Neutrophil (primary cell): ENCODE results near the gene NAA15.

ENCODE experiments used
- H3K27ac ChIP-seq: fragments of 200-600 bp; sonication (generic); 2 replicates; pipeline ENCODE4 v1.5.1; 2016; ENCODE audit warnings: mild to moderate bottlenecking, moderate library complexity
- H3K27me3 ChIP-seq: fragments of 200-600 bp; sonication (generic); 2 replicates; pipeline ENCODE4 v1.6.0; 2016; ENCODE audit warnings: mild to moderate bottlenecking
- H3K36me3 ChIP-seq: fragments of 200-600 bp; sonication (generic); 2 replicates; pipeline ENCODE4 v1.5.1; 2017
- H3K4me1 ChIP-seq, 2 experiments: fragments of 200-600 bp in 1 of 2; sonication (generic) in 1 of 2; 1 replicate in 1 of 2; 2 replicates in 1 of 2; pipeline versions ENCODE4 v1.5.1 to v1.6.1; 2013 to 2016; ENCODE audit warnings: low read depth in 1 of 2, low read length in 1 of 2, mild to moderate bottlenecking in 1 of 2, moderate library complexity in 1 of 2; ENCODE audit not compliant: control insufficient read depth in 1 of 2, insufficient read depth in 1 of 2
- H3K4me3 ChIP-seq, 2 experiments: fragments of 200-600 bp in 1 of 2; sonication (generic) in 1 of 2; 1 replicate in 1 of 2; 2 replicates in 1 of 2; pipeline ENCODE4 v1.5.1; 2013 to 2016; ENCODE audit warnings: low read depth in 1 of 2, low read length in 1 of 2, mild to moderate bottlenecking in 1 of 2, moderate library complexity in 1 of 2
- H3K9me3 ChIP-seq: fragments of 200-600 bp; sonication (generic); 2 replicates; pipeline ENCODE4 v1.5.1; 2016
- CTCF ChIP-seq: fragments of 200-600 bp; sonication (generic); IDR thresholded peaks from 2 replicates; pipeline ENCODE4 v1.5.1; 2016; ENCODE audit warnings: antibody characterized with exemption

The NAA15 gene

GRCh38 chr4:139416073-139416673, 114.9 kb downstream of the NAA15 start:
- H3K27me3 ChIP-seq: no peaks in the 10 kb centered on the region
- H3K4me1 ChIP-seq: peaks cover 65 to 67% of the 10 kb centered on the region in 2 experiments
- H3K9me3 ChIP-seq: no peaks in the 10 kb centered on the region
- TF ChIP-seq CTCF: peak; percentile 81
- no peaks in the 10 kb centered on the region for H3K36me3 ChIP-seq
- H3K27ac ChIP-seq: peak overlapping the region; percentile 77
- peak overlapping the region in 1 of 2 experiments; percentile 1 for H3K4me3 ChIP-seq

DNA sequence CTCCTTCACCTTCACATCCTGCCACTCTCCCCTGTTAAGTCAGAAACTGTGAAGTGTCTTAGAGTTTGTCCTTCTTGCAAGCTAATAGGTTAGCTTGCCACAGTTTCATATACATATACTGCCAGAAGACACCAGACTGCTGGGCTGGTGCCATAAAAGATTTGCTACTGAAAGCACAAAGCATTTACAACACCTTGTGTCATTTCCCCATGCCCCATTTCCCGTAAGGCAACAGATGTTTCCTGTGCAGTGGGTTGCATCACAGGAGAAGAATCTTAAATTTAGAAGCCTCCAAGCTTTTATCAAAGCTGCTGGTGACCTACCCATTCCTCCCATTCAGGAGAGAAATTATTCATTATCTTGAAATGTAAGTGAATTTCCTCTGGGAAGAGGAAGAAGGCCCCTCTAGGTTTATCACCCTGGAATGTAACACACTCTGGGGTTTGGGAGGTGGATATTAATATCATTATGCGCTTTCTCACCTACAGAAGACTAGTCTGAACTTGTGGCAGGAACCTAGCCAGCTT, 118.1 kb downstream of the NAA15 start:
- Histone ChIP-seq H3K27me3 (no peaks in the 10 kb centered on the region), H3K36me3 (no peaks in the 10 kb centered on the region), H3K4me1 (peaks cover 76 to 79% of the 10 kb centered on the region in 2 experiments), H3K9me3 (no peaks in the 10 kb centered on the region), H3K27ac (peak overlapping the region; percentile 93), H3K4me3 (peak overlapping the region; percentile 58 to 63)
- no peak for TF ChIP-seq CTCF

DNA sequence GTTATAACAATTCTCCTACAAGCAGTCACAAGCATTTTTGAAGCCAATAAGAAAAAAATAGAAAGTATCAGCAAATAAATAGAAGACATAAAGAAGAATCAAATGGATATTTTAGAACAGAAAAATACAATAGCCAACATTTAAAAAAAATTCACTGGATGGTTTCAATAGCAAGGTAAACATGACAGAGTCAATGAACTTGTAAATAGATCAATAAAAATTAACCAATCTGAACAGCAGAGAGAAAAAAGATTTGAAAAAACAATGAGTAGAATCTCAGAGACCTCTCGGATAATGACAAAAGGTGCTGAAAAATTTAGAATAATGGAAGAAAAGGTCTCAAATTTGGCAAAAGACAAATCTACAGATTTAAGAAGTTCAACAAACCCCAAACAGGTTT, 119.3 kb downstream of the NAA15 start:
- H3K4me3 ChIP-seq: no peak overlapping the region
- no peaks in the 10 kb centered on the region for H3K36me3 ChIP-seq
- peaks cover 66 to 68% of the 10 kb centered on the region in 2 experiments for H3K4me1 ChIP-seq
- H3K27ac ChIP-seq: peak overlapping the region; percentile 93
- no peak for TF ChIP-seq CTCF
- no peaks in the 10 kb centered on the region for H3K9me3 ChIP-seq
- H3K27me3 ChIP-seq: no peaks in the 10 kb centered on the region

- Histone ChIP-seq H3K9me3 (no peaks in the 10 kb centered on the region), H3K27me3 (no peaks in the 10 kb centered on the region), H3K4me1 (no peaks in the 10 kb centered on the region), H3K36me3 (no peaks in the 10 kb centered on the region), H3K4me3 (no peak overlapping the region), H3K27ac (no peak overlapping the region)
- TF ChIP-seq CTCF: no peak
Observed at GRCh38 chr4:139436122-139436521, 134.8 kb downstream of the NAA15 start.

DNA sequence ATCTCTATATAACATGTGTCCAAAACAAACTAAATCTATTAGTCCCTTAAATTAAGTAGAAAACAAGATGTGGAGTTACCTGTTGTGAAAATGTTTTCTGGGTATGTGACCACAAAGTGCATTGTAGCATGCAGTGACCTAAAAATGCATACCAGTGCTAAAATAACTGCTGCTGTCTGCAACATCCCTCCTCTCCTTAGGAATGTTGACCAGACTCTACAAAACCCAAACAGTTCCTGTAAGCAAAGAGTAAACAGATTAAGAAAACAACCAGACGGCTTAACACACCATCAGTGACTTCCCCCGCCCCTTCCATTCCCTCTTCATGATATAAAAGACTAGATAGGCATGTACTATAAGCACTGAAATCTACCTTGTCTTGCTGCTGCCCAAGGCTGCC, 136.8 kb downstream of the NAA15 start:
- TF ChIP-seq CTCF: no peak

More for the DNA sequence above, 136.8 kb downstream of the NAA15 start:
- H3K36me3 ChIP-seq: no peaks in the 10 kb centered on the region
- no peaks in the 10 kb centered on the region for H3K27me3 ChIP-seq
- H3K4me1 ChIP-seq: no peaks in the 10 kb centered on the region
- no peak overlapping the region for H3K27ac ChIP-seq
- no peaks in the 10 kb centered on the region for H3K9me3 ChIP-seq
- H3K4me3 ChIP-seq: no peak overlapping the region
